ENCODE measurements around the gene DDRGK1.

Gene DDRGK1

GRCh38 chr20:3180319-3180718 is 24.2 kb downstream of the DDRGK1 start:
- DNase-seq: no peak

GRCh38 chr20:3177746-3178485 is 26.6 kb downstream of the DDRGK1 start:
- no peak for DNase-seq

GRCh38 chr20:3175270-3175669 is 29.2 kb downstream of the DDRGK1 start:
- DNase-seq: no peak

- peak; percentile 27 for DNase-seq
Observed at GRCh38 chr20:3174442-3175261, 29.8 kb downstream of the DDRGK1 start.

GRCh38 chr20:3173610-3174441 is 30.7 kb downstream of the DDRGK1 start:
- peak; percentile 96 for DNase-seq

- DNase-seq: peak; percentile 94
Observed at GRCh38 chr20:3172933-3173609, 31.4 kb downstream of the DDRGK1 start, which contains the start of gene LZTS3. Gene LZTS3, minus strand, starts transcription at chr20:3173549. Its CDS starts 6,386 bp downstream, at chr20:3167163.

- peak; percentile 40 for DNase-seq
Observed at GRCh38 chr20:3172126-3172932, 32.2 kb downstream of the DDRGK1 start.

- no peak for DNase-seq
Observed at GRCh38 chr20:3171391-3172125, 32.9 kb downstream of the DDRGK1 start.

GRCh38 chr20:3168829-3169590 is 35.5 kb downstream of the DDRGK1 start:
- no peak for DNase-seq

- no peak for DNase-seq
Observed at GRCh38 chr20:3168079-3168828, 36.2 kb downstream of the DDRGK1 start.

- DNase-seq: no peak
Observed at GRCh38 chr20:3167738-3168078, 36.8 kb downstream of the DDRGK1 start.

GRCh38 chr20:3166913-3167342 is 37.6 kb downstream of the DDRGK1 start:
- no peak for DNase-seq

GRCh38 chr20:3166338-3166912 is 38.1 kb downstream of the DDRGK1 start:
- no peak for DNase-seq

- DNase-seq: no peak
Observed at GRCh38 chr20:3165473-3166337, 38.8 kb downstream of the DDRGK1 start.

GRCh38 chr20:3164763-3165410 is 39.6 kb downstream of the DDRGK1 start:
- DNase-seq: no peak

GRCh38 chr20:3164043-3164762 is 40.3 kb downstream of the DDRGK1 start:
- no peak for DNase-seq
